Colonic mucosa (tissue), 4 donors: ENCODE results near the gene TMEM134. TPM values are rescaled to one million over a fixed set of nuclear protein-coding genes. Genes with fewer than 3 reads are reported as not detected.
A peak's percentile ranks its signal among the peaks of the same experiment; 100 is the strongest.

Experiments used
- DNase-seq: peaks from one replicate; pipeline ENCODE4 v3.0.0-alpha.2; 2020
- H3K27ac ChIP-seq: fragments of 200-600 bp; one replicate; pipeline ENCODE4 v1.8.0; 2021
- H3K27me3 ChIP-seq: fragments of 200-600 bp; one replicate; pipeline ENCODE4 v1.8.0; 2021
- H3K36me3 ChIP-seq: fragments of 200-600 bp; one replicate; pipeline ENCODE4 v1.8.0; 2021
- H3K4me1 ChIP-seq: fragments of 200-600 bp; one replicate; pipeline ENCODE4 v1.8.0; 2021; ENCODE audit warnings: mild to moderate bottlenecking
- H3K4me3 ChIP-seq: fragments of 200-600 bp; one replicate; pipeline ENCODE4 v1.8.0; 2021
- H3K9ac ChIP-seq, 2 donors: one replicate each; pipeline ENCODE4 v1.7.0; 2013; ENCODE audit warnings: control low read depth in 2 of 2, low read depth in 2 of 2, low read length in 2 of 2
- H3K9me3 ChIP-seq: fragments of 200-600 bp; one replicate; pipeline ENCODE4 v1.8.0; 2021
- CTCF ChIP-seq: fragments of 200-600 bp; IDR thresholded peaks from one replicate; pipeline ENCODE4 v1.8.0; 2022; ENCODE audit warnings: antibody characterized with exemption, mild to moderate bottlenecking
- intact Hi-C: fragments of 100-400 bp; cut with DNase I; formaldehyde crosslinking; loops from one replicate; pipeline ENCODE4 v1.14.1; 2022
- total RNA-seq, 2 donors: library from RNA; stranded (reverse); fragmentation: NEBNext Ultra II Directional in 1 of 2; extraction: Animal tissue kit (Norgen Biotek cat#: 25700) in 1 of 2; gene quantifications; one replicate each; pipeline ENCODE4 v1.2.1, GENCODE V29; 2021
- donor health status: healthy.
- donor health status: DM: no; HTN: no; CAD: no.
- donor health status: DM: no; HTN: no; CAD: no.

TMEM134 gene
- total RNA-seq, 2 donors from 2014 or later: 50.1 to 59.5 TPM

DNA sequence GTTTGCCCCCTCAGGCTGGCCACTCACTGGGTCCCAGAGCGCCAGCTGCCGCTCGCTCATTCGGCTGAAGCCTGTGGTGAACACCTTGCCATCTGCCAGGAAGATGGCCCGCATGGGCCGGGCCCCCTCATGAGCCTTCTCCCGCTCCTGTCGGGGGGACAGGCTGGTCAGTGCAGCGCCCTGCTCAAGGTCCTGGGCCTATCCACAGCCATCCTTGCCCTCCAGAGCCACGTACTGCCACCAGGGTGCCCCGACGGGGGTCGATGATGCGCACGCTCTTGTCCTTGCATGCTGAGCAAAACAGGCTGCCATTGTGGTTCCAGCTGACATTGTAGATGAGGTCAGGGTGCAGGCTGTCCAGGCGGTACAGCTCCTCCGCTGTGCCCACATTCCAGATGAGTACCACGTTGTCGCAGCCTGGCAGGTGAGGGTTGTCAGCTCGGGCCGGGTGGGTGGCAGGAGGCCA is 27.9 kb downstream of the TMEM134 start:
- no peak overlapping the region for H3K9ac ChIP-seq
- H3K4me1 ChIP-seq: peaks cover 11% of the 10 kb centered on the region
- DNase-seq: no peak
- no peak overlapping the region for H3K27ac ChIP-seq
- H3K9me3 ChIP-seq: no peaks in the 10 kb centered on the region
- no peak overlapping the region for H3K4me3 ChIP-seq
- no peaks in the 10 kb centered on the region for H3K36me3 ChIP-seq
- intact Hi-C loops: no loop called here
- TF ChIP-seq CTCF: no peak
- H3K27me3 ChIP-seq: no peaks in the 10 kb centered on the region

GRCh38 chr11:67440229-67441097 is 28.6 kb downstream of the TMEM134 start:
- Histone ChIP-seq H3K27ac (peak overlapping the region; percentile 18), H3K4me3 (no peak overlapping the region), H3K9ac (peak overlapping the region in 1 of 2 donors; percentile 14), H3K4me1 (peaks cover 11% of the 10 kb centered on the region), H3K9me3 (no peaks in the 10 kb centered on the region), H3K27me3 (no peaks in the 10 kb centered on the region), H3K36me3 (no peaks in the 10 kb centered on the region)
- DNase-seq: no peak
- intact Hi-C loops: no loop called here
- TF ChIP-seq CTCF: no peak

DNA sequence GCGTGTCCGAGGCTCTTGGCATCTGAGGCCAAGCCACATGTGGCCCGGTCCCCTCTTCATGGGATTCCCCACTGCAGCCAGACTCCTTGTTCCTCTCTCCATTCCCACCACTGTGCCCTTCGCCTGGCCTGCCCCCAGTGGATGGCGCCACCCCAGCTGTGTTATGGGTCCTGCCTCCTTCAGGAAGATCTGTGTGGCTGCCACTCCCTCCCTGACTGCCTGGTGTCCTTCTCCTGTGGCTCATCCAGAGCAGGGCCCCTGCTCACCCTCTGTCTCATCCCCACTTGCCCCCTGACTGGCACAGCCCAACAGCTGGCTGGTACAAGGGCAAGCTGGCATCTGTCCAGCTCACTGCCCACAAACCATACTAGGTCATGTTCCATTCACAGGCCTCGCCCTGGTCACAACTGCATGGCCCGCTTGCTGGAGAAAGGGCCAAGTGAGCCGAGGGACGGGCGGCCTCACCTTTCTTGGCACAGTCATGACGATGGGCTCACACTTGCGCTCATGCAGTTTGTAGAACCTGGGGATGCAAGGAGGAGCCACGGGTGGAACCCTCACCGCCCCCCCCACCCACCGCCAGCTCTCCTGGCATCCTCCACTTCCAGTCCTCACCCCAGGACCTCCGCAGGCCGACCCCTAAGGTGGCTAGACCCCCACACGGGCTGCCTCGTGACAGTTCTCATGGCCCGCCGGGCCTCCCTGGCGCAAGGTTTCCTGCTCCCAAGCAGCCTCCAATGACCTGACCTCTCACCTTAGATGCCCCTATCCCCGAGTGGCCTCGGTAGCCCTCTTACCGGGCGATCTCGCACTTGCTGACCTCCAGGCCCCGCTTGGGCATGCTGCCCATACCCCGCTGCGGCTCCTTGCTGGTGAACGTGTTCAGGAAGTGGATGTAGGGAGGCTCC is 29.5 kb downstream of the TMEM134 start:
- no peaks in the 10 kb centered on the region for H3K27me3 ChIP-seq
- peaks cover 11% of the 10 kb centered on the region for H3K4me1 ChIP-seq
- peak overlapping the region; percentile 3 to 60 for H3K9ac ChIP-seq
- no peak overlapping the region for H3K4me3 ChIP-seq
- intact Hi-C loops: no loop called here
- TF ChIP-seq CTCF: no peak
- H3K36me3 ChIP-seq: no peaks in the 10 kb centered on the region
- peak overlapping the region; percentile 18 for H3K27ac ChIP-seq
- DNase-seq: peak; percentile 61
- H3K9me3 ChIP-seq: no peaks in the 10 kb centered on the region

DNA sequence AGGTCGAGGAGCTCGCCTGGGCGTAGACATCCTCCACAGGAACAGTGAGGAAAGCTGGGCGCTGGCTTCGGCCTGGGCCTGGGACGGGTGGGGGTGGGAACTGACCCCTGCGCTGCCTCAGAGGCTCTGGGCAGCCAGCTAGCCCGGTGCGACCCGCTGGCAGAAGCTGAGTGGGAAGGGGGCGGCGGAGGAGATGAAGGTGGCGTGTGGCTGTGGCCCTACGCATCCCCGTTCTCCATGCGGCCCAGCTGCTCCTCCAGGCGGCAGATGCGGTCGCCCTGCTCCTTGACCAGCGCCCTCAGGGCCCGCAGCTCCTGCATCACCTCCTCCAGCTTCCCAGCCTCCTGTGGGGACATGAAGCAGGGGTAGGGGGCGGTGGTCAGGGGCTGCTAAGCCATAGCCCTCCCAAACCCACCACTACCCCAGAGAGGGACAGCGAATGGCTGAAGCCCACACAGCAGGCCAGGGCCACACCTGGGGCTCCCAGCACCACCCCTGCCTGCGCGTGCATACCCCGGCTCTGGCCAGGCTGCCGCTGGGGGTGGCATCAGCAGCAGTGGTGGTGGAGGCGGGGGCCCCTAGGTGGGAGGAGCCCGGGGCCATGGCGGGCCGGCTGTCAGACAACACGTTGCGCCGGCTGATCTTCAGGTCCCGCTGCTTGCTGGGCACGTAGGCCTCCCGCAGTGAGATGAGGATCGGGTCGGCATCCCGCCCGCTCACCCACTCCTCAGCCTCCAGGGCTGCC is 30.7 kb downstream of the TMEM134 start:
- TF ChIP-seq CTCF: no peak
- Histone ChIP-seq H3K27me3 (no peaks in the 10 kb centered on the region), H3K4me1 (peaks cover 11% of the 10 kb centered on the region), H3K9me3 (no peaks in the 10 kb centered on the region), H3K9ac (peak overlapping the region; percentile 34 to 56), H3K27ac (peak overlapping the region; percentile 56), H3K4me3 (peak overlapping the region; percentile 24), H3K36me3 (peaks cover 1% of the 10 kb centered on the region)
- intact Hi-C loops: no loop called here
- no peak for DNase-seq

- Histone ChIP-seq H3K27ac (peak overlapping the region; percentile 56), H3K27me3 (no peaks in the 10 kb centered on the region), H3K9me3 (no peaks in the 10 kb centered on the region), H3K36me3 (peaks cover 7% of the 10 kb centered on the region), H3K4me3 (peak overlapping the region; percentile 24), H3K4me1 (peaks cover 11% of the 10 kb centered on the region), H3K9ac (peak overlapping the region; percentile 55 to 56)
- intact Hi-C loops: no loop called here
- DNase-seq: no peak
- TF ChIP-seq CTCF: no peak
Observed at GRCh38 chr11:67437809-67438157, 31.3 kb downstream of the TMEM134 start.
